ENCODE data around the gene ATP6V0B. TPM values are rescaled to one million over a fixed set of nuclear protein-coding genes. Genes with fewer than 3 reads are reported as not detected.

Gene ATP6V0B
- total and polyA plus RNA-seq, 4 donors = 69.5 to 277 (median 129) TPM

- no peaks in the 10 kb centered on the region for H3K27me3 ChIP-seq (ENCODE audit: control insufficient read depth in 4 of 4, insufficient read depth in 4 of 4, low read length in 3 of 4)
- H3K4me3 ChIP-seq (ENCODE audit: low read depth in 1 of 3, low read length in 3 of 3) = no peak overlapping the region
- H3K36me3 ChIP-seq (ENCODE audit: control insufficient read depth in 4 of 4, insufficient read depth in 3 of 4, low read depth in 1 of 4, low read length in 3 of 4) = peaks cover 0 to 32% (median 6%) of the 10 kb centered on the region in 4 donors
- peaks cover 1 to 16% (median 9%) of the 10 kb centered on the region in 4 donors for H3K4me1 ChIP-seq (ENCODE audit: control insufficient read depth in 4 of 4, insufficient read depth in 4 of 4, low read length in 3 of 4)
- DNase-seq (ENCODE audit: low spot score) = no peak
- 84% methylated on average over 6 of the region's 6 CpGs for WGBS
- H3K9me3 ChIP-seq (ENCODE audit: control insufficient read depth in 4 of 4, low read length in 3 of 4) = no peaks in the 10 kb centered on the region
- H3K9ac ChIP-seq (ENCODE audit: low read depth in 1 of 2, low read length in 2 of 2) = no peak overlapping the region
- peak; percentile 98 for TF ChIP-seq REST (IDR thresholded peaks at IDR 0.05)
- no peak for TF ChIP-seq EGR1 (IDR thresholded peaks at IDR 0.05; ENCODE audit: low read depth in 2 of 2)
- H3K27ac ChIP-seq (ENCODE audit: low read depth in 1 of 2, low read length in 2 of 2) = no peak overlapping the region
Measured at GRCh38 chr1:43968348-43968948, 6.3 kb upstream of the ATP6V0B start.

GRCh38 chr1:43969416-43969745 lies 5.4 kb upstream of the ATP6V0B start:
- Histone ChIP-seq H3K36me3 (ENCODE audit: control insufficient read depth in 4 of 4, insufficient read depth in 3 of 4, low read depth in 1 of 4, low read length in 3 of 4) (peaks cover 0 to 27% (median 5%) of the 10 kb centered on the region in 4 donors), H3K9ac (ENCODE audit: low read depth in 1 of 2, low read length in 2 of 2) (no peak overlapping the region), H3K4me3 (ENCODE audit: low read depth in 1 of 3, low read length in 3 of 3) (peak overlapping the region in 1 of 3 donors; percentile 2), H3K27ac (ENCODE audit: low read depth in 1 of 2, low read length in 2 of 2) (no peak overlapping the region), H3K27me3 (ENCODE audit: control insufficient read depth in 4 of 4, insufficient read depth in 4 of 4, low read length in 3 of 4) (no peaks in the 10 kb centered on the region), H3K4me1 (ENCODE audit: control insufficient read depth in 4 of 4, insufficient read depth in 4 of 4, low read length in 3 of 4) (peaks cover 3 to 25% (median 17%) of the 10 kb centered on the region in 4 donors), H3K9me3 (ENCODE audit: control insufficient read depth in 4 of 4, low read length in 3 of 4) (no peaks in the 10 kb centered on the region)
- WGBS = 54% methylated on average over 7 of the region's 7 CpGs
- no peak for DNase-seq (ENCODE audit: low spot score)
- TF ChIP-seq EGR1 (IDR thresholded peaks at IDR 0.05; ENCODE audit: low read depth in 2 of 2) (no peak), HNF4A (conservative IDR thresholded peaks at IDR 0.05) (peak in 1 of 2 donors; percentile 14)

GRCh38 chr1:43969746-43970466 lies 4.9 kb upstream of the ATP6V0B start, which contains the start of gene DPH2:
Gene DPH2 (plus strand): TSS chr1:43970010. CDS start chr1:43970176, 166 bp downstream.
- no peak within 1 kb of the TSS for H3K27ac ChIP-seq (ENCODE audit: low read depth in 1 of 2, low read length in 2 of 2)
- under 1% methylated on average over 47 of the region's 47 CpGs for WGBS
- no peak for TF ChIP-seq FOXA1 (IDR thresholded peaks at IDR 0.05)
- TF ChIP-seq EGR1 (IDR thresholded peaks at IDR 0.05; ENCODE audit: low read depth in 2 of 2) = no peak
- TF ChIP-seq MAX (IDR thresholded peaks at IDR 0.05) = peak; percentile 93
- peak; percentile 79 for TF ChIP-seq REST (IDR thresholded peaks at IDR 0.05)
- TF ChIP-seq YY1 (IDR thresholded peaks at IDR 0.05) = peak; percentile 69
- peak; percentile 76 to 94 for TF ChIP-seq GABPA (IDR thresholded peaks at IDR 0.05 in 1 of 2, conservative IDR thresholded peaks at IDR 0.05 in 1 of 2)
- no peak for TF ChIP-seq ATF3 (IDR thresholded peaks at IDR 0.05)
- no peak for TF ChIP-seq JUND (IDR thresholded peaks at IDR 0.05)
- TF ChIP-seq NR2F2 (IDR thresholded peaks at IDR 0.05) = no peak
- no peak for TF ChIP-seq RXRA (IDR thresholded peaks at IDR 0.05)
- no peak for TF ChIP-seq HNF4A (conservative IDR thresholded peaks at IDR 0.05)
- no peak for TF ChIP-seq TAF1 (conservative IDR thresholded peaks at IDR 0.05)
- no peak for TF ChIP-seq FOXA2 (IDR thresholded peaks at IDR 0.05)
- TF ChIP-seq HNF4G (IDR thresholded peaks at IDR 0.05) = no peak
- TF ChIP-seq RAD21 (IDR thresholded peaks at IDR 0.05) = no peak
- TF ChIP-seq ZBTB33 (IDR thresholded peaks at IDR 0.05) = no peak

More at GRCh38 chr1:43969746-43970466, 4.9 kb upstream of the ATP6V0B start, which contains the start of gene DPH2:
- Histone ChIP-seq H3K4me1 (ENCODE audit: control insufficient read depth in 4 of 4, insufficient read depth in 4 of 4, low read length in 3 of 4) (peaks cover 3 to 27% (median 19%) of the 10 kb centered on the region in 4 donors), H3K36me3 (ENCODE audit: control insufficient read depth in 4 of 4, insufficient read depth in 3 of 4, low read depth in 1 of 4, low read length in 3 of 4) (peaks cover 0 to 23% (median 5%) of the 10 kb centered on the region in 4 donors), H3K9ac (ENCODE audit: low read depth in 1 of 2, low read length in 2 of 2) (peak within 1 kb of the TSS; percentile 0 to 13), H3K9me3 (ENCODE audit: control insufficient read depth in 4 of 4, low read length in 3 of 4) (no peaks in the 10 kb centered on the region), H3K27me3 (ENCODE audit: control insufficient read depth in 4 of 4, insufficient read depth in 4 of 4, low read length in 3 of 4) (no peaks in the 10 kb centered on the region), H3K4me3 (ENCODE audit: low read depth in 1 of 3, low read length in 3 of 3) (peak within 1 kb of the TSS; percentile 79 to 98 (median 89))
- DNase-seq (ENCODE audit: low spot score) = peak; percentile 95

Measured in liver (tissue), 9 donors.